AG10803 (cell line): ENCODE results near the gene CATSPER4.

ENCODE experiments used
- DNase-seq: peaks from one replicate; pipeline ENCODE4 v3.0.0; 2010; ENCODE audit warnings: low read depth
- H3K4me3 ChIP-seq: 2 replicates; pipeline ENCODE4 v1.5.1; 2011; ENCODE audit warnings: mild to moderate bottlenecking, low read length, control low read depth
- TF ChIP-seq, protein P1 (sequence below): conservative IDR thresholded peaks from 2 replicates; pipeline ENCODE4 v1.5.1; 2011; ENCODE audit warnings: mild to moderate bottlenecking, low read length, control low read depth, inconsistent platforms

Gene CATSPER4

DNA sequence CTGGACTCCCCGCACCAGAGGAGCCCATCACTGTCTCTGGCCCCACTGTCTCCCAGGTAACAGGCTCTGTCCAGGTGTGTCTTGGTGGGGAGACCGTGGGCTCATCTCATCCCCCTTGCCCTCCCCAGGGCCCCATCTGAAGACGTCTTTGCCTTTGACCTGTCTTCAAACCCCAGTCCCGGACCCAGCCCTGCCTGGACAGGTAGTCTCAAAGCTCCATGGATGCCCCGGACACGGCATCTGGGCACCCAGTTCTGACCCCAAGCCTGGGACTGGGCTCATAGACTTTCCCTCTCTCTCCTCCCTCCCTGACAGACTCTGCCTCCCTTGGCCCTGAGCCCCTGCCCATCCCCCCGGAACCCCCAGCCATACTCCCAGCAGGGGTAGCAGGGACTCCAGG lies 6.3 kb upstream of the CATSPER4 start:
- H3K4me3 ChIP-seq = no peak overlapping the region
- TF ChIP-seq, protein P1, sequence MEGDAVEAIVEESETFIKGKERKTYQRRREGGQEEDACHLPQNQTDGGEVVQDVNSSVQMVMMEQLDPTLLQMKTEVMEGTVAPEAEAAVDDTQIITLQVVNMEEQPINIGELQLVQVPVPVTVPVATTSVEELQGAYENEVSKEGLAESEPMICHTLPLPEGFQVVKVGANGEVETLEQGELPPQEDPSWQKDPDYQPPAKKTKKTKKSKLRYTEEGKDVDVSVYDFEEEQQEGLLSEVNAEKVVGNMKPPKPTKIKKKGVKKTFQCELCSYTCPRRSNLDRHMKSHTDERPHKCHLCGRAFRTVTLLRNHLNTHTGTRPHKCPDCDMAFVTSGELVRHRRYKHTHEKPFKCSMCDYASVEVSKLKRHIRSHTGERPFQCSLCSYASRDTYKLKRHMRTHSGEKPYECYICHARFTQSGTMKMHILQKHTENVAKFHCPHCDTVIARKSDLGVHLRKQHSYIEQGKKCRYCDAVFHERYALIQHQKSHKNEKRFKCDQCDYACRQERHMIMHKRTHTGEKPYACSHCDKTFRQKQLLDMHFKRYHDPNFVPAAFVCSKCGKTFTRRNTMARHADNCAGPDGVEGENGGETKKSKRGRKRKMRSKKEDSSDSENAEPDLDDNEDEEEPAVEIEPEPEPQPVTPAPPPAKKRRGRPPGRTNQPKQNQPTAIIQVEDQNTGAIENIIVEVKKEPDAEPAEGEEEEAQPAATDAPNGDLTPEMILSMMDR = no peak
- no peak for DNase-seq

DNA sequence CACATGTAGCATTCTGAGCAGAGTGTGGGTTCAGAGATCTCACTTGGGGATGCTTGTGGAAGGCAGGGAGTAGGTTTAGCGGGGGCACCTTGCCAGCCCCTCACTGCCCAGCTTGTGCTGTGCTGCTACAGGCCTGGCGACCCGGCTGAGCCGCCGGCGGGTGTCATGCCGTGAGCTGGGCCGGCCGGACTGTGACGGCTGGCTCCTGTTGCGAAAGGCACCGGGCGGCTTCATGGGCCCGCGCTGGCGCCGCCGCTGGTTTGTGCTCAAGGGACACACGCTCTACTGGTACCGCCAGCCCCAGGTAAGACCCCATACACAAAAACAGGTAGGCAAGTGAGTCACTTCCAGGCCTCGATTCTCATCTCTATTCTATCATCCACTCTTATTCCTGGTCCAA lies 5.5 kb upstream of the CATSPER4 start:
- TF ChIP-seq, protein P1 = no peak
- DNase-seq = no peak
- no peak overlapping the region for H3K4me3 ChIP-seq

DNA sequence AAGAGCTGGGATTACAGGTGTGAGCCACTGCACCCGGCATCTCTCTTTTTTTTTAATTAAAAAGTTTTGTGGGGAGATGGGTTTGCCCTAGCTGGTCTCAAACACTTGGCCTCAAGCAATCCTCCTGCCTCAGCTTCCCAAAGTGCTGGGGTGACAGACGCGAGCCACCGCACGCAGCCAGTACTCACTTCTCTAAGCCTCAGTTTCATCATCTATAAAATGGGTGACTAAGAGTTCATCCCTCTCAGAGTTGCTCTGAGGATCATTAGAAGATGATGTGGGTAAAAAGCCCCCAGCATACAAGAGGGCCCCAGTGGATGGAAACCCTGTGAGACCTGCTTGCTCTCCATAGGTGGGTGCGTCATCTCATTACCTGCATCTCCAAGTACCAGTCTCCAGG lies 2.5 kb upstream of the CATSPER4 start:
- H3K4me3 ChIP-seq = no peak overlapping the region
- TF ChIP-seq, protein P1 = no peak

DNA sequence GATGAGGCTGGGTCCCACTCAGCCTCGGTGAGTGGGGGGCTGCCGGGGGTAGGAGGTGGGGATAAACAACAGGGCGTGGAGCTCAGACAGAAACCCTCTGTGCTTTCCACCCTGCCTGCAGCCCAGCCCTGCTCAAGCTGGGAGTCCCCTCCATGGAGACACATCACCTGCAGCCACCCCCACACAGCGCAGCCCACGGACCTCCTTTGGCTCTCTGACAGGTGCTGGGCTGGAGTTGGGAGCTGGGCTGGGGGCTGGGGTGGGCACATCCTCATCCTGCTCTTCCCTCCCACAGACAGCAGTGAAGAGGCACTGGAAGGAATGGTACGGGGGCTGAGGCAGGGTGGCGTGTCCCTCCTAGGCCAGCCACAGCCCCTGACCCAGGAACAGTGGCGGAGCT lies 1.9 kb upstream of the CATSPER4 start:
- H3K4me3 ChIP-seq = no peak overlapping the region
- TF ChIP-seq, protein P1 = no peak
- DNase-seq = no peak

More for the DNA sequence above, 2.5 kb upstream of the CATSPER4 start:
- DNase-seq = no peak

DNA sequence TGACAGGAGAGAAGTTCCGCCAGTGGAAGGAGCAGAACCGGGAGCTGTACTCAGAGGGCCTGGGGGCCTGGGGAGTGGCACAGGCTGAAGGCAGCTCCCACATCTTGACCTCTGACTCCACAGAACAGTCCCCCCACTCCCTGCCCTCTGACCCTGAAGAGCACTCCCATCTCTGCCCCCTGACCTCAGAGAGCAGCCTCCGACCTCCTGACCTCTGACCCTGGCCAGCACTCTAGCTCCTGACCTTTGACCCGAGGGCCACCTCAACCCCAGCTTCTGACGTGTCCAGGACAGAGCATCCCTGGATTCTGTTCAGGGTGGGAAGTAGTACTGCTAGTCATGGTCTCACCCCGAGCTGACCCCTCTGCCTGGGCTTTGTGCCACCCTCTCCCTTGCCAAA lies 1.1 kb upstream of the CATSPER4 start:
- DNase-seq = no peak
- no peak overlapping the region for H3K4me3 ChIP-seq
- TF ChIP-seq, protein P1 = no peak

DNA sequence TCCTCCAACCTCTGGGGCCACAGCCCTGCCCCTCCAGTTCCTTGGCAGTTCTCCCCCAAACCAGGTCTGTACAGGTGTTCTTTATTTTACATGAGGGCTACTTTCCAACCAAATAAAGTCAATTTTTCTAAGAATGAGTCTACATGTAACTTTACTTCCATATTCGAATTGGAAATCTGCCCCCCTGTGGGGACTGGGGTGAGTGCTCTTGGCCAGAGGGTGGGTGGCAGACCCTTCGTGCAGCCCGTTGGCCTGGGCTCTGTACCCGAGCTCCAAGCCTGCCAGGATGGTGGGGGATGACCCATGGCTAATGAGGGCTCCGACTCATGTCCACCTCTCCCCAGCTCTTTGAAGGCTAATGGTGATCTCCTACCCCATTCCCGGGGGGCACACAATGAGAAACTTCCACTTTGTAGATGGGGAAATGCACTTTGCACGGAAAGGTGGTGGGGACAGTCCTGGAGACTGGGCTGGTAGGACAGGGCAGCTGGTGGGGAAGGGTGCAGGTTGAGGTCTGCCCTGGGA lies 589 bp upstream of the CATSPER4 start:
- no peak for DNase-seq
- H3K4me3 ChIP-seq = no peak overlapping the region
- TF ChIP-seq, protein P1 = no peak

DNA sequence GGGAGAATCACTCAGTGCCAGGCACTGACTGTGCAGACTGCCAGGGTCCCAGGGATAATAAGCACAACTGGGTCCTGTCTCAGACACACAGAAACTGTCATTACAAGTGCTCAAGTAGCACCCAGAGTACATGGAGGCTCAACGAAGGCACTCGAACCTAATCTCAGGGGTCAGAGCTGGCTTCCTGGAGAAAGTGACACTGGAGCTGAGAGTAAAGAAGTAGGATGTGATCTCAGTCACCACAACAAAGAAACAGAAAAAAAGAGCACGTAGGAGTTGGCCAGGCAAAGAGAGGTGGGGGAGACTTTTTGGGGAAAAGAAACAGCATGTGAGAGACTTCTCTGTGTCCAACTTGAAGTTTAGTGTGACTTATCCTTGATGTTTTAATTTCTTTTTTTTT lies 1.3 kb downstream of the CATSPER4 start:
- TF ChIP-seq, protein P1 = no peak
- no peak for DNase-seq
- H3K4me3 ChIP-seq = no peak overlapping the region
